Activated naive CD4-positive, alpha-beta T cell treated with anti-CD3 and anti-CD28 coated beads, Interleukin-2, amount 10 ng/mL, durations not matched to agents 7 days and 5 days (primary cell): ENCODE results near the gene SYNGR1.

Source experiments
- CTCF ChIA-PET: fragments of 350-600 bp; sonication (Branson Sonifier 250); formaldehyde crosslinking; loops from one replicate; lab custom pipeline; 2021; ENCODE audit warnings: antibody characterized with exemption; lab: Charles Lee
- DNase-seq: peaks from one replicate; pipeline ENCODE4 v3.0.0-alpha.2; 2020
- H3K27ac Mint-ChIP-seq: one replicate; pipeline ENCODE4 v1.8.0; 2021; ENCODE audit warnings: mild to moderate bottlenecking, moderate library complexity, mixed read lengths
- H3K27me3 Mint-ChIP-seq: one replicate; pipeline ENCODE4 v1.8.0; 2021; ENCODE audit warnings: mild to moderate bottlenecking, mixed read lengths
- H3K36me3 Mint-ChIP-seq: one replicate; pipeline ENCODE4 v1.8.0; 2021; ENCODE audit warnings: mixed read lengths
- H3K4me1 Mint-ChIP-seq: one replicate; pipeline ENCODE4 v1.8.0; 2021; ENCODE audit warnings: mixed read lengths
- H3K4me3 Mint-ChIP-seq: one replicate; pipeline ENCODE4 v1.8.0; 2021; ENCODE audit warnings: mild to moderate bottlenecking, moderate library complexity, mixed read lengths
- H3K9me3 Mint-ChIP-seq: one replicate; pipeline ENCODE4 v1.8.0; 2021; ENCODE audit warnings: mixed read lengths

Gene SYNGR1

GRCh38 chr22:39362271-39362670 lies 12.5 kb downstream of the SYNGR1 start:
- H3K9me3 Mint-ChIP-seq: no peaks in the 10 kb centered on the region
- H3K4me3 Mint-ChIP-seq: no peak overlapping the region
- no peaks in the 10 kb centered on the region for H3K4me1 Mint-ChIP-seq
- DNase-seq: no peak
- CTCF ChIA-PET: no interaction called here
- H3K27me3 Mint-ChIP-seq: peaks cover 51% of the 10 kb centered on the region
- no peaks in the 10 kb centered on the region for H3K36me3 Mint-ChIP-seq
- no peak overlapping the region for H3K27ac Mint-ChIP-seq

- Mint-ChIP-seq H3K4me1 (no peaks in the 10 kb centered on the region), H3K9me3 (no peaks in the 10 kb centered on the region), H3K36me3 (no peaks in the 10 kb centered on the region), H3K4me3 (no peak overlapping the region), H3K27ac (no peak overlapping the region), H3K27me3 (peaks cover 51% of the 10 kb centered on the region)
- DNase-seq: no peak
- CTCF ChIA-PET: no interaction called here
Observed at GRCh38 chr22:39362932-39363331, 13.1 kb downstream of the SYNGR1 start.

GRCh38 chr22:39363751-39364515 lies 14.1 kb downstream of the SYNGR1 start:
- H3K9me3 Mint-ChIP-seq: no peaks in the 10 kb centered on the region
- peaks cover 51% of the 10 kb centered on the region for H3K27me3 Mint-ChIP-seq
- H3K4me1 Mint-ChIP-seq: no peaks in the 10 kb centered on the region
- CTCF ChIA-PET: no interaction called here
- DNase-seq: no peak
- no peaks in the 10 kb centered on the region for H3K36me3 Mint-ChIP-seq
- no peak overlapping the region for H3K27ac Mint-ChIP-seq
- H3K4me3 Mint-ChIP-seq: no peak overlapping the region

GRCh38 chr22:39364714-39365491 lies 15.1 kb downstream of the SYNGR1 start:
- H3K27ac Mint-ChIP-seq: no peak overlapping the region
- no peak for DNase-seq
- CTCF ChIA-PET: no interaction called here
- H3K27me3 Mint-ChIP-seq: peaks cover 53% of the 10 kb centered on the region
- no peak overlapping the region for H3K4me3 Mint-ChIP-seq
- H3K9me3 Mint-ChIP-seq: no peaks in the 10 kb centered on the region
- H3K4me1 Mint-ChIP-seq: no peaks in the 10 kb centered on the region
- H3K36me3 Mint-ChIP-seq: no peaks in the 10 kb centered on the region

- no peaks in the 10 kb centered on the region for H3K9me3 Mint-ChIP-seq
- no peak overlapping the region for H3K4me3 Mint-ChIP-seq
- CTCF ChIA-PET: no interaction called here
- no peak overlapping the region for H3K27ac Mint-ChIP-seq
- no peaks in the 10 kb centered on the region for H3K36me3 Mint-ChIP-seq
- H3K4me1 Mint-ChIP-seq: no peaks in the 10 kb centered on the region
- no peak for DNase-seq
- H3K27me3 Mint-ChIP-seq: peaks cover 48% of the 10 kb centered on the region
Observed at GRCh38 chr22:39365492-39365780, 15.6 kb downstream of the SYNGR1 start.

- no peak overlapping the region for H3K27ac Mint-ChIP-seq
- H3K4me3 Mint-ChIP-seq: no peak overlapping the region
- peaks cover 37% of the 10 kb centered on the region for H3K27me3 Mint-ChIP-seq
- H3K9me3 Mint-ChIP-seq: peaks cover 2% of the 10 kb centered on the region
- CTCF ChIA-PET: no interaction called here
- H3K4me1 Mint-ChIP-seq: no peaks in the 10 kb centered on the region
- DNase-seq: no peak
- H3K36me3 Mint-ChIP-seq: no peaks in the 10 kb centered on the region
Observed at GRCh38 chr22:39367035-39367434, 17.2 kb downstream of the SYNGR1 start.

- Mint-ChIP-seq H3K4me3 (no peak overlapping the region), H3K36me3 (no peaks in the 10 kb centered on the region), H3K9me3 (peaks cover 2% of the 10 kb centered on the region), H3K27ac (no peak overlapping the region), H3K4me1 (no peaks in the 10 kb centered on the region), H3K27me3 (peaks cover 34% of the 10 kb centered on the region)
- CTCF ChIA-PET: no interaction called here
- DNase-seq: no peak
Observed at GRCh38 chr22:39368461-39368911, 18.7 kb downstream of the SYNGR1 start.

GRCh38 chr22:39369186-39369585 lies 19.4 kb downstream of the SYNGR1 start:
- Mint-ChIP-seq H3K36me3 (no peaks in the 10 kb centered on the region), H3K27me3 (peaks cover 32% of the 10 kb centered on the region), H3K4me3 (no peak overlapping the region), H3K4me1 (no peaks in the 10 kb centered on the region), H3K27ac (no peak overlapping the region), H3K9me3 (peaks cover 2% of the 10 kb centered on the region)
- CTCF ChIA-PET: no interaction called here
- DNase-seq: no peak

- CTCF ChIA-PET: no interaction called here
- Mint-ChIP-seq H3K27me3 (peaks cover 28% of the 10 kb centered on the region), H3K4me3 (no peak overlapping the region), H3K4me1 (no peaks in the 10 kb centered on the region), H3K36me3 (no peaks in the 10 kb centered on the region), H3K27ac (no peak overlapping the region), H3K9me3 (peaks cover 2% of the 10 kb centered on the region)
- DNase-seq: no peak
Observed at GRCh38 chr22:39369586-39369985, 19.8 kb downstream of the SYNGR1 start.

GRCh38 chr22:39371732-39372131 lies 21.9 kb downstream of the SYNGR1 start:
- Mint-ChIP-seq H3K9me3 (peaks cover 2% of the 10 kb centered on the region), H3K36me3 (no peaks in the 10 kb centered on the region), H3K4me1 (no peaks in the 10 kb centered on the region), H3K27me3 (peaks cover 33% of the 10 kb centered on the region), H3K4me3 (no peak overlapping the region), H3K27ac (no peak overlapping the region)
- DNase-seq: no peak
- CTCF ChIA-PET: interaction anchor here (0.7 kb wide), 2 partner anchors 125 to 211 kb away, joined by 3 read pairs; no protein-coding TSS in a partner anchor

GRCh38 chr22:39374191-39374590 lies 24.4 kb downstream of the SYNGR1 start:
- H3K4me3 Mint-ChIP-seq: no peak overlapping the region
- peaks cover 2% of the 10 kb centered on the region for H3K9me3 Mint-ChIP-seq
- H3K27ac Mint-ChIP-seq: no peak overlapping the region

GRCh38 chr22:39374801-39375200 lies 25.0 kb downstream of the SYNGR1 start:
- Mint-ChIP-seq H3K27ac (no peak overlapping the region), H3K4me3 (no peak overlapping the region), H3K9me3 (peaks cover 2% of the 10 kb centered on the region), H3K4me1 (no peaks in the 10 kb centered on the region), H3K36me3 (no peaks in the 10 kb centered on the region), H3K27me3 (peaks cover 37% of the 10 kb centered on the region)
- CTCF ChIA-PET: no interaction called here
- DNase-seq: no peak

More at GRCh38 chr22:39374191-39374590, 24.4 kb downstream of the SYNGR1 start:
- H3K4me1 Mint-ChIP-seq: no peaks in the 10 kb centered on the region
- no peaks in the 10 kb centered on the region for H3K36me3 Mint-ChIP-seq
- no peak for DNase-seq
- CTCF ChIA-PET: no interaction called here
- peaks cover 37% of the 10 kb centered on the region for H3K27me3 Mint-ChIP-seq

GRCh38 chr22:39375646-39376045 lies 25.9 kb downstream of the SYNGR1 start:
- H3K36me3 Mint-ChIP-seq: no peaks in the 10 kb centered on the region
- H3K27me3 Mint-ChIP-seq: peaks cover 43% of the 10 kb centered on the region
- no peak overlapping the region for H3K4me3 Mint-ChIP-seq
- no peak overlapping the region for H3K27ac Mint-ChIP-seq
- DNase-seq: no peak
- CTCF ChIA-PET: no interaction called here
- no peaks in the 10 kb centered on the region for H3K4me1 Mint-ChIP-seq
- peaks cover 2% of the 10 kb centered on the region for H3K9me3 Mint-ChIP-seq

GRCh38 chr22:39379756-39380730 lies 30.3 kb downstream of the SYNGR1 start:
- CTCF ChIA-PET: no interaction called here
- H3K9me3 Mint-ChIP-seq: no peaks in the 10 kb centered on the region
- no peak overlapping the region for H3K27ac Mint-ChIP-seq
- H3K4me1 Mint-ChIP-seq: no peaks in the 10 kb centered on the region
- no peak for DNase-seq
- H3K36me3 Mint-ChIP-seq: no peaks in the 10 kb centered on the region
- no peak overlapping the region for H3K4me3 Mint-ChIP-seq
- peaks cover 37% of the 10 kb centered on the region for H3K27me3 Mint-ChIP-seq
